GM20431 (cell line): ENCODE measurements around the gene CD46.
"Not testable (repeated sequence)": the region's sequence is repeated elsewhere in the genome, so short reads cannot be mapped to it uniquely, and the experiment has no call there.

Experiments
- in situ Hi-C: fragments of 300-500 bp; cut with MseI, MboI; formaldehyde crosslinking; loops from one replicate; pipeline ENCODE4 v1.15.0; 2020; ENCODE audit warnings: low sequenced_read_pairs; ENCODE audit not compliant: unreplicated experiment

The CD46 gene

GRCh38 chr1:207751790-207752455, at the start of gene CD46:
Gene CD46 (plus strand): TSS chr1:207752054. CDS start chr1:207752213, 159 bp downstream.
- in situ Hi-C loops: no loop called here

GRCh38 chr1:207702317-207702716, 49.5 kb upstream of the CD46 start:
- in situ Hi-C loops: no loop called here

- in situ Hi-C loops: no loop called here
Observed at GRCh38 chr1:207703712-207704111, 48.1 kb upstream of the CD46 start.

GRCh38 chr1:207708004-207708403, 43.9 kb upstream of the CD46 start:
- in situ Hi-C loops: not testable (repeated sequence)

GRCh38 chr1:207711285-207711684, 40.6 kb upstream of the CD46 start:
- in situ Hi-C loops: no loop called here

GRCh38 chr1:207712701-207713100, 39.2 kb upstream of the CD46 start:
- in situ Hi-C loops: not testable (repeated sequence)

- in situ Hi-C loops: no loop called here
Observed at GRCh38 chr1:207713529-207713928, 38.3 kb upstream of the CD46 start.

GRCh38 chr1:207719234-207719633, 32.6 kb upstream of the CD46 start:
- in situ Hi-C loops: no loop called here

- in situ Hi-C loops: not testable (repeated sequence)
Observed at GRCh38 chr1:207728200-207728858, 23.5 kb upstream of the CD46 start.

- in situ Hi-C loops: not testable (repeated sequence)
Observed at GRCh38 chr1:207737503-207738157, 14.2 kb upstream of the CD46 start.

GRCh38 chr1:207738158-207738659, 13.6 kb upstream of the CD46 start:
- in situ Hi-C loops: not testable (repeated sequence)

- in situ Hi-C loops: no loop called here
Observed at GRCh38 chr1:207740207-207740606, 11.6 kb upstream of the CD46 start.

- in situ Hi-C loops: no loop called here
Observed at GRCh38 chr1:207742850-207743555, 8.9 kb upstream of the CD46 start.

GRCh38 chr1:207744000-207744534, 7.8 kb upstream of the CD46 start:
- in situ Hi-C loops: no loop called here

- in situ Hi-C loops: no loop called here
Observed at GRCh38 chr1:207745285-207745684, 6.6 kb upstream of the CD46 start.

- in situ Hi-C loops: no loop called here
Observed at GRCh38 chr1:207745839-207746767, 5.8 kb upstream of the CD46 start.

GRCh38 chr1:207747627-207748492, 4.0 kb upstream of the CD46 start:
- in situ Hi-C loops: no loop called here
